Hepatocyte (in vitro differentiated cells): ENCODE measurements around the gene MACROH2A2. TPM values are rescaled to one million over a fixed set of nuclear protein-coding genes. Genes with fewer than 3 reads are reported as not detected.

Source experiments
- DNase-seq: peaks from one replicate; pipeline ENCODE4 v3.0.0-alpha.2; 2016; ENCODE audit warnings: low spot score
- H2AFZ ChIP-seq: fragments of 200-600 bp; sonication (generic); 2 replicates; pipeline ENCODE4 v1.6.0; 2016; ENCODE audit warnings: antibody characterized with exemption, mild to moderate bottlenecking
- H3K27ac ChIP-seq: fragments of 200-600 bp; sonication (generic); 2 replicates; pipeline ENCODE4 v1.5.1; 2016; ENCODE audit warnings: mild to moderate bottlenecking
- H3K27me3 ChIP-seq: fragments of 200-600 bp; sonication (generic); 2 replicates; pipeline ENCODE4 v1.6.1; 2016
- H3K36me3 ChIP-seq: fragments of 200-600 bp; sonication (generic); replicated peaks from 2 replicates; pipeline ENCODE4 v1.5.1; 2016; ENCODE audit warnings: low read depth; ENCODE audit not compliant: insufficient read depth
- H3K4me1 ChIP-seq: fragments of 200-600 bp; sonication (generic); 2 replicates; pipeline ENCODE4 v1.5.1; 2016; ENCODE audit warnings: mild to moderate bottlenecking, moderate library complexity; ENCODE audit not compliant: insufficient read depth
- H3K4me2 ChIP-seq: fragments of 200-600 bp; sonication (generic); 2 replicates; pipeline ENCODE4 v1.6.0; 2016
- H3K4me3 ChIP-seq: fragments of 200-600 bp; sonication (generic); 2 replicates; pipeline ENCODE4 v1.5.1; 2016; ENCODE audit warnings: mild to moderate bottlenecking
- H3K79me2 ChIP-seq: fragments of 200-600 bp; sonication (generic); 2 replicates; pipeline ENCODE4 v1.6.0; 2017; ENCODE audit warnings: mild to moderate bottlenecking
- H3K9me2 ChIP-seq: fragments of 200-600 bp; sonication (generic); replicated peaks from 2 replicates; pipeline ENCODE4 v1.6.0; 2017; ENCODE audit warnings: mild to moderate bottlenecking; ENCODE audit not compliant: insufficient read depth
- H3K9me3 ChIP-seq: fragments of 200-600 bp; sonication (generic); 2 replicates; pipeline ENCODE4 v1.5.1; 2016; ENCODE audit warnings: low read depth, mild to moderate bottlenecking
- H4K20me1 ChIP-seq: fragments of 200-600 bp; sonication (generic); 2 replicates; pipeline ENCODE4 v1.6.0; 2016; ENCODE audit warnings: mild to moderate bottlenecking; ENCODE audit not compliant: insufficient read depth, poor library complexity, severe bottlenecking
- CTCF ChIP-seq: fragments of 200-600 bp; sonication (generic); IDR thresholded peaks from 2 replicates; pipeline ENCODE4 v1.5.1; 2016; ENCODE audit warnings: antibody characterized with exemption, mild to moderate bottlenecking; ENCODE audit not compliant: poor library complexity
- EZH2 ChIP-seq: fragments of 200-600 bp; sonication (generic); IDR thresholded peaks from 2 replicates; pipeline ENCODE4 v1.6.1; 2016; ENCODE audit warnings: antibody characterized with exemption, mild to moderate bottlenecking, borderline replicate concordance
- EZH2phosphoT487 ChIP-seq: fragments of 200-600 bp; sonication (generic); IDR thresholded peaks from one replicate; pipeline ENCODE4 v1.6.1; 2018; ENCODE audit warnings: antibody characterized with exemption, mild to moderate bottlenecking, low read depth, moderate library complexity; ENCODE audit not compliant: unreplicated experiment, severe bottlenecking
- WGBS: methylation state at CpG from one replicate; pipeline ENCODE4 v1.1.6; 2016; ENCODE audit warnings: low lambda C conversion rate; ENCODE audit errors: missing lambda C conversion rate; 5-methylcytosine and 5-hydroxymethylcytosine counted together
- polyA plus RNA-seq: library from polyadenylated mRNA; unstranded; fragments of >200 nt; fragmentation: Nextera tagmentation; extraction: Ambion mirVana; gene quantifications from 2 replicates; pipeline ENCODE4 v1.2.1, GENCODE V29; 2016
- total RNA-seq: library from RNA; depleted of rRNA; stranded (reverse); fragments of >200 nt; gene quantifications from 2 replicates; pipeline ENCODE4 v1.2.3, GENCODE V29; 2014

Gene MACROH2A2
- total and polyA plus RNA-seq, 2 experiments from 2014 or later = 45.7 to 47.2 TPM

DNA sequence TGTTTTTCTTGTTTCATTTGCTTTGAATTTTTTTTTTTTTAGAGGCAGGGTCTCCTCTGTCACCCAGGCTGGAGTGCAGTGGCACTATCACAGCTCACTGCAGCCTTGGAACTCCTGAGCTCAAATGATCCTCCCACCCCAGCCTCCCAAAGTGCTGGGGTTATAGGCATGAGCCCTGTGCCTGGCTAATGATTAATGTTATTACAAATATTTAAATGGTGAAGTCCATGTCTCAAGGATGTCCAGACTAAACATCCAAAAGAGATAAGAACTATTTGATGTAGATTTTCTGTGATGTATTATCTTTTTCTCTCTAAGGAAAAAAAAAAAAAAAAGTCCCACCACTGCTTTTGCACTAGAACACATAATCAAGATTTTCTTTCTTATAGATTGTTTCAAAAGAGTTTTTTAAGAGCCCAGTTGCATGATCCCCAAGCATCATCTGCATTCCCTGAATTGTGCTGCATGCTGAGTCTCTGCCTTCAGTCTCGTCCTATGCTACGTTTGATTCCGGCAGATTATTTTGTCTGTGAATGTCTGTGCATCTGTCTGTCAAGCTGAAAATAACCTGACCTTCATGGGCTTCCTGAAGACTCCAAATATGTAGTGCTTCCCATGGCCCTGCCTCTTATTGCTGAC lies 33.4 kb downstream of the MACROH2A2 start:
- TF ChIP-seq EZH2 (no peak), EZH2phosphoT487 (no peak), CTCF (no peak)
- no peaks in the 10 kb centered on the region for H3K9me3 ChIP-seq
- H3K79me2 ChIP-seq = peaks cover 3% of the 10 kb centered on the region
- no peaks in the 10 kb centered on the region for H3K9me2 ChIP-seq
- no peak overlapping the region for H3K4me2 ChIP-seq
- H3K27ac ChIP-seq = no peak overlapping the region
- no peaks in the 10 kb centered on the region for H3K36me3 ChIP-seq
- 66% methylated on average over 3 of the region's 3 CpGs for WGBS
- no peak for DNase-seq
- no peaks in the 10 kb centered on the region for H4K20me1 ChIP-seq
- H3K4me1 ChIP-seq = peaks cover 10% of the 10 kb centered on the region
- no peak overlapping the region for H2AFZ ChIP-seq
- no peaks in the 10 kb centered on the region for H3K27me3 ChIP-seq
- H3K4me3 ChIP-seq = no peak overlapping the region

GRCh38 chr10:70087616-70088307 lies 35.1 kb downstream of the MACROH2A2 start:
- Histone ChIP-seq H3K79me2 (peaks cover 3% of the 10 kb centered on the region), H4K20me1 (no peaks in the 10 kb centered on the region), H2AFZ (no peak overlapping the region), H3K27ac (no peak overlapping the region), H3K27me3 (no peaks in the 10 kb centered on the region), H3K36me3 (no peaks in the 10 kb centered on the region), H3K4me3 (no peak overlapping the region), H3K4me2 (no peak overlapping the region), H3K9me2 (no peaks in the 10 kb centered on the region), H3K9me3 (no peaks in the 10 kb centered on the region), H3K4me1 (peaks cover 19% of the 10 kb centered on the region)
- no peak for TF ChIP-seq EZH2
- WGBS = 96% methylated on average over 15 of the region's 15 CpGs
- no peak for DNase-seq

DNA sequence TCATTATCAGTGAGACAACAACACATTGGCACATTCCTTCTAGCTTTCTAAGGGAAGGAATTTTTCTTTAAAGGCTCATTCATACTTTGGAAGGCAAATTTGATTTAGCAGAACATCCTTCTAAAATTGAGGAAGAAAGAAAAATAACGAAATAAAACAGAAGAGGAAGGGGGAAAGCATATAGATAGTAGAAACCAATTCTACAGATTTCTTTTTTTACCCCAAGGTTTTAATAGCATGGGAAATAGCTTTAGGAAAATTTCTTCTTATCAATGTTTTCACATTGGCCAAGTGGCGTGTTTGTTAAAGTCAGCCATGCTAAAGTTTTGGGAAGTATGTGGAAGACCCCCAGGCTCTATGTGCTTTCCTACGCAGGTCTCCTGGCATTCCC lies 35.7 kb downstream of the MACROH2A2 start:
- no peak overlapping the region for H2AFZ ChIP-seq
- H3K79me2 ChIP-seq = peaks cover 3% of the 10 kb centered on the region
- WGBS = 94% methylated on average over 3 of the region's 3 CpGs
- H3K4me1 ChIP-seq = peaks cover 19% of the 10 kb centered on the region
- no peak overlapping the region for H3K4me3 ChIP-seq
- DNase-seq = no peak
- TF ChIP-seq CTCF = no peak
- no peak for TF ChIP-seq EZH2
- no peak for TF ChIP-seq EZH2phosphoT487
- no peaks in the 10 kb centered on the region for H3K36me3 ChIP-seq
- no peaks in the 10 kb centered on the region for H3K9me3 ChIP-seq
- no peaks in the 10 kb centered on the region for H4K20me1 ChIP-seq
- no peak overlapping the region for H3K4me2 ChIP-seq
- H3K27ac ChIP-seq = no peak overlapping the region
- H3K9me2 ChIP-seq = no peaks in the 10 kb centered on the region
- H3K27me3 ChIP-seq = no peaks in the 10 kb centered on the region

DNA sequence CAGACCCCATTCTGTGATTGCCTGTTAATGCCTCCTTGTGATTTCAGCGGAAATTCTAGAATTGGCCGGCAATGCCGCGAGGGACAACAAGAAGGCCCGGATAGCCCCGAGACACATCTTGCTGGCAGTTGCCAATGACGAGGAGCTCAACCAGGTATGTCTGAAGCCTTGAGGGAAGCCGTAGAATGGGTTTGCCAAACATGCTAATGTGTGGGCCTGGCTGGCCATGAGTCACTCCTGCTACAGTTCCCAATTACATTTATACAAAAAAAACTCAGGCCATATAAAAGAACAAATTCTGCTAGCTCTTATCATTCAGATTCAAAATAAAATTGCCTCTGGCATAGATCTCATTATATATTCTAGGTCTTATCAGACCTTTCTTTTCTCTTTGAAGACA lies 37.4 kb downstream of the MACROH2A2 start:
- TF ChIP-seq CTCF = no peak
- no peak for TF ChIP-seq EZH2phosphoT487
- TF ChIP-seq EZH2 = no peak
- WGBS = 93% methylated on average over 8 of the region's 8 CpGs
- Histone ChIP-seq H3K4me1 (peaks cover 19% of the 10 kb centered on the region), H3K9me2 (no peaks in the 10 kb centered on the region), H4K20me1 (no peaks in the 10 kb centered on the region), H3K4me3 (no peak overlapping the region), H3K4me2 (peak overlapping the region; percentile 63), H3K27me3 (no peaks in the 10 kb centered on the region), H3K36me3 (no peaks in the 10 kb centered on the region), H3K27ac (peak overlapping the region; percentile 47), H3K79me2 (peaks cover 3% of the 10 kb centered on the region), H2AFZ (no peak overlapping the region), H3K9me3 (no peaks in the 10 kb centered on the region)
- DNase-seq = no peak
